DND-41 (cell line): Measurements from ENCODE around the gene RADIL.

Experiments
- ATAC-seq: fragments of 200-7000 bp; cut with Tn5 transposase; 3 replicates; pipeline ENCODE4 v1.9.1; 2021; ENCODE audit warnings: low read depth; ENCODE audit not compliant: insufficient read depth
- DNase-seq: peaks from one replicate; pipeline ENCODE4 v3.0.0-alpha.2; 2020
- H2AFZ ChIP-seq: 2 replicates; pipeline ENCODE4 v1.6.0; 2012; ENCODE audit warnings: low read depth, low read length
- H3K27ac ChIP-seq: 2 replicates; pipeline ENCODE4 v1.5.1; 2012; ENCODE audit warnings: low read length, inconsistent platforms
- H3K27me3 ChIP-seq: fragments of 200-600 bp; sonication (generic); 2 replicates; pipeline ENCODE4 v1.6.0; 2012; ENCODE audit warnings: low read length, mild to moderate bottlenecking, inconsistent platforms; ENCODE audit not compliant: insufficient read depth, poor library complexity
- H3K36me3 ChIP-seq: 2 replicates; pipeline ENCODE4 v1.5.1; 2012; ENCODE audit warnings: low read length, inconsistent platforms; ENCODE audit not compliant: insufficient read depth
- H3K4me1 ChIP-seq: 2 replicates; pipeline ENCODE4 v1.5.1; 2012; ENCODE audit warnings: mild to moderate bottlenecking, low read length; ENCODE audit not compliant: insufficient read depth
- H3K4me2 ChIP-seq: 2 replicates; pipeline ENCODE4 v1.6.0; 2012; ENCODE audit warnings: mild to moderate bottlenecking, moderate library complexity, low read length, inconsistent platforms; ENCODE audit not compliant: insufficient read depth
- H3K4me3 ChIP-seq, 2 experiments: fragments of 200-600 bp in 1 of 2; shearing (Covaris generic) in 1 of 2; 2 replicates each; pipeline ENCODE4 v1.5.1; 2012 to 2016; ENCODE audit warnings: inconsistent platforms in 2 of 2, low read length in 2 of 2, mild to moderate bottlenecking in 2 of 2, low read depth in 1 of 2, moderate library complexity in 1 of 2
- H3K79me2 ChIP-seq: 2 replicates; pipeline ENCODE4 v1.6.0; 2012; ENCODE audit warnings: low read length, inconsistent platforms; ENCODE audit not compliant: insufficient read depth
- H3K9ac ChIP-seq: 2 replicates; pipeline ENCODE4 v1.6.0; 2012; ENCODE audit warnings: low read depth, mild to moderate bottlenecking, inconsistent platforms, low read length, moderate library complexity
- H3K9me3 ChIP-seq: 2 replicates; pipeline ENCODE4 v1.5.1; 2012; ENCODE audit warnings: low read length, moderate library complexity, mild to moderate bottlenecking, inconsistent platforms; ENCODE audit not compliant: insufficient read depth, severe bottlenecking
- H4K20me1 ChIP-seq: 2 replicates; pipeline ENCODE4 v1.6.0; 2012; ENCODE audit warnings: low read length; ENCODE audit not compliant: insufficient read depth
- CTCF ChIP-seq: IDR thresholded peaks from 2 replicates; pipeline ENCODE4 v1.5.1; 2012; ENCODE audit warnings: borderline replicate concordance, low read length, moderate library complexity, mild to moderate bottlenecking; ENCODE audit not compliant: poor library complexity, severe bottlenecking; ENCODE audit errors: extremely low read depth
- EZH2 ChIP-seq: IDR thresholded peaks from 3 replicates; pipeline ENCODE4 v1.6.1; 2012; ENCODE audit warnings: borderline replicate concordance, low read depth, mild to moderate bottlenecking, moderate library complexity, low read length, inconsistent platforms; ENCODE audit not compliant: severe bottlenecking

The RADIL gene

DNA sequence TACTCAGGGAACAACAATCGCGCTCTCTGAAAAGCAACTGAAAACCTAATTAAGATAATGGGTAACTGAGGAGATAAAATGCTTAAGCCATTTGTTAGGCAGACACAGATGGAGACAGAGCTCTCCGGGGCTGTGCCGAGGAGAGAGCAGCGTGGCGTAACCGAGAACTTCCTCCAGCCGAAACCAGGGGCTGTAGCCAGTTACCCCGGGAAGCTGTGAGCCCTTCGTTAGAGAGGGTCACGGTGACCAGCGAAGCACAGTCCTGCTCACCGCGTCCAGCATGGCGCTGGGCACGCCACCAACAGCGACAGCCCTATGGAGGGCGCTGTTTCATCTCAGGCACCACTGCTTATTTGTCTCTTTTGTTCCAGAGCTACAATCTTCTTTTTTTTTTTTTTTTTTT, 37.8 kb downstream of the RADIL start:
- H3K27ac ChIP-seq = no peak overlapping the region
- no peak overlapping the region for H3K4me2 ChIP-seq
- DNase-seq (no peak), ATAC-seq (no peak)
- H3K36me3 ChIP-seq = no peaks in the 10 kb centered on the region
- no peaks in the 10 kb centered on the region for H3K9me3 ChIP-seq
- H3K79me2 ChIP-seq = no peaks in the 10 kb centered on the region
- H4K20me1 ChIP-seq = no peaks in the 10 kb centered on the region
- H3K9ac ChIP-seq = no peak overlapping the region
- no peak overlapping the region for H2AFZ ChIP-seq
- TF ChIP-seq EZH2 (no peak), CTCF (peak; percentile 21)
- no peaks in the 10 kb centered on the region for H3K4me1 ChIP-seq
- no peak overlapping the region for H3K4me3 ChIP-seq
- H3K27me3 ChIP-seq = peaks cover 3% of the 10 kb centered on the region

DNA sequence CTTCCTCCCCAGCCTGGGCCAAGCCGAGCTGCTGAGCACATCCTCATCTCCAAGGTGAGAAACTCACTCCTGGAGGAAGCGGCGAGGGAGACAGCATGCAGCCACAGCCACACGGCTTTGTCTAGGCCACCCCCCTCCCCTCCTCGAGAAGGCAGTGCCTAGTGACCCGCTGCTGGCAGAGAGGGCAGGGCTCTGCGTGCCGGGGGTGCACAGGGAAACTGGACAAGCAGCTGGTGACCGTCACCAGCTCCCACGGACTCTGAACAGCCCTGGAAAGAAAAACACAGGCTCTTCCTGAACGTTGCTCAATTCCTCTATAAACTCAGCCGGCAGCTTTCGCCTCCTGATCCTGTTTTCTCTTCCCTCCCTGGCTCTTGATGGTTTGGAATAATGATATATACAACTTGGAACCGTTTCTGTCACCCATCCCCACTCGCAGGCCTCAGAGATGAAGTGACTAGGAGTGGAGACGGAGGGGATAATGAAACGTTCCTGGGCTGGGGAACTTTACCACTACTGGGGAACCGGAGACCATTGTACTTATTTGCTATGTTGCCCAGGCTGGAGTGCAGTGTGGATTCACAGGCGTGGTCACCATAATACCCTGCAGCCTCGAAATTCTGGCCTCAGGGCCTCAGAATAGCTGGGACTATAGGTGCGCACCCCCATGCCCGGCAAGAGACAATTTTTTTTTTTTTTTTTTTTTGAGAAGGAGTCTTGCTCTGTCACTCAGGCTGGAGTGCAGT, 41.0 kb downstream of the RADIL start:
- Histone ChIP-seq H3K79me2 (no peaks in the 10 kb centered on the region), H3K9ac (no peak overlapping the region), H3K4me1 (no peaks in the 10 kb centered on the region), H3K4me3 (no peak overlapping the region), H3K36me3 (no peaks in the 10 kb centered on the region), H3K9me3 (no peaks in the 10 kb centered on the region), H3K27ac (no peak overlapping the region), H2AFZ (no peak overlapping the region), H4K20me1 (no peaks in the 10 kb centered on the region; the same call in none of the 2 replicates), H3K27me3 (no peaks in the 10 kb centered on the region), H3K4me2 (no peak overlapping the region)
- DNase-seq = no peak
- no peak for ATAC-seq
- no peak for TF ChIP-seq CTCF
- TF ChIP-seq EZH2 = no peak

DNA sequence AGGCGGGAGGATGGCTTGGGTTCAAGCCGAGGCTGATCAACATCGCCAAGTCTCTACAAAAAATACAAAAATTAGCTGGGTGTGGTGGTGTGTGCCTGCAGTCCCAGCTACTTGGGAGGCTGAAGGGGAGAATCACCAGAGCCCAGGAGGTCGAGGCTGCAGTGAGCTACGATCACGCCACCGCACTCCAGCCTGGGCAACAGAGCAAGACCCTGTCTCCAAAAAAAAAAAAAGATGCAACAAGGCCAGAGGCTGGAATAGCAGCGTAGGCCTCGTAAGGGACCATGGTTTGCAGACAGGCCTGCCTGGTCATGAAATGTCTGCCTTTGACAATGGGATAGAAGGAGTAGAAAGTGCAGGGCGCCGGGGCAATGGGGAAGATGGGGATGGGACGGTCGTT, 41.7 kb downstream of the RADIL start:
- TF ChIP-seq EZH2 (no peak), CTCF (no peak)
- Histone ChIP-seq H3K9ac (no peak overlapping the region), H3K27ac (no peak overlapping the region), H3K4me1 (no peaks in the 10 kb centered on the region), H3K36me3 (no peaks in the 10 kb centered on the region), H3K4me2 (no peak overlapping the region), H2AFZ (no peak overlapping the region), H4K20me1 (no peaks in the 10 kb centered on the region; the same call in none of the 2 replicates), H3K9me3 (no peaks in the 10 kb centered on the region), H3K27me3 (no peaks in the 10 kb centered on the region), H3K79me2 (no peaks in the 10 kb centered on the region), H3K4me3 (no peak overlapping the region)
- DNase-seq = no peak
- no peak for ATAC-seq
